HCT116 (cell line): Measurements from ENCODE around the gene PHACTR1. TPM values are rescaled to one million over a fixed set of nuclear protein-coding genes. Genes with fewer than 3 reads are reported as not detected.

ENCODE experiments used
- ATAC-seq: fragments of 200-7000 bp; cut with Tn5 transposase; 2 replicates; pipeline ENCODE4 v1.9.1; 2020; ENCODE audit warnings: mild to moderate bottlenecking, moderate library complexity
- BruUV-seq: library from RNA; stranded (reverse); fragments of 400-500 nt; replicated peaks from 2 replicates; lab custom pipeline; 2021; lab: Mats Ljungman, UMichigan
- CTCF ChIA-PET: fragments of 300-600 bp; sonication (Branson Sonifier 250); formaldehyde crosslinking; loops from one replicate; lab custom pipeline; 2021; ENCODE audit warnings: antibody characterized with exemption; lab: Charles Lee
- POLR2A ChIA-PET: fragments of 300-600, 350-600 bp; sonication (Branson Sonifier 250); formaldehyde crosslinking; loops from one replicate; lab custom pipeline; 2021; ENCODE audit warnings: antibody characterized with exemption; lab: Charles Lee
- RAD21 ChIA-PET, 2 experiments: fragments of 300-600 bp; sonication (Branson Sonifier 250); formaldehyde crosslinking; loops; one replicate each; lab custom pipeline; 2023; ENCODE audit warnings: low total read pairs in 2 of 2; ENCODE audit not compliant: uncharacterized antibody in 2 of 2, unreplicated experiment in 2 of 2, low non-redundant PET in 1 of 2; lab: Charles Lee
- DNase-seq: peaks from one replicate; pipeline ENCODE4 v3.0.0-alpha.2; 2010; ENCODE audit warnings: low read depth, low spot score
- H2AFZ ChIP-seq: fragments of 200-600 bp; shearing (Covaris generic), sonication (generic); 2 replicates; pipeline ENCODE4 v1.6.1; 2017; ENCODE audit warnings: low read depth, mixed run types, mixed read lengths, antibody characterized with exemption, low read length; ENCODE audit not compliant: poor library complexity, severe bottlenecking
- H3K27ac ChIP-seq: 2 replicates; pipeline ENCODE4 v1.5.1; 2012; ENCODE audit warnings: low read depth, low read length
- H3K27me3 ChIP-seq: fragments of 200-600 bp; sonication (generic); 2 replicates; pipeline ENCODE4 v1.6.1; 2016; ENCODE audit warnings: mixed run types, low read length, mixed read lengths; ENCODE audit not compliant: insufficient read depth
- H3K36me3 ChIP-seq, 2 experiments: fragments of 200-500 bp in 1 of 2; fragments of 200-600 bp in 1 of 2; sonication (Bioruptor generic) in 1 of 2; sonication (generic) in 1 of 2; 2 replicates each; pipeline versions ENCODE4 v1.5.1 to v1.6.1; 2014 to 2016; ENCODE audit warnings: low read length in 2 of 2, inconsistent platforms in 1 of 2, mixed read lengths in 1 of 2, mixed run types in 1 of 2; ENCODE audit not compliant: insufficient read depth in 2 of 2, control insufficient read depth in 1 of 2
- H3K4me1 ChIP-seq, 2 experiments: fragments of 200-600 bp in 1 of 2; sonication (generic) in 1 of 2; 2 replicates each; pipeline versions ENCODE4 v1.5.1 to v1.6.1; 2012 to 2017; ENCODE audit warnings: low read length in 2 of 2, inconsistent platforms in 1 of 2, mild to moderate bottlenecking in 1 of 2, mixed read lengths in 1 of 2, mixed run types in 1 of 2, moderate library complexity in 1 of 2; ENCODE audit not compliant: insufficient read depth in 2 of 2, control insufficient read depth in 1 of 2
- H3K4me2 ChIP-seq: fragments of 200-600 bp; sonication (generic); 2 replicates; pipeline ENCODE4 v1.6.1; 2017; ENCODE audit warnings: mixed run types, low read length, mixed read lengths
- H3K4me3 ChIP-seq, 2 experiments: fragments of 200-600 bp in 1 of 2; sonication (generic) in 1 of 2; replicated peaks in 1 of 2; 2 replicates each; pipeline ENCODE4 v1.5.1; 2011 to 2016; ENCODE audit warnings: low read length in 2 of 2, control low read depth in 1 of 2, low read depth in 1 of 2, mild to moderate bottlenecking in 1 of 2, mixed read lengths in 1 of 2, mixed run types in 1 of 2
- H3K79me2 ChIP-seq: fragments of 200-600 bp; sonication (generic); 2 replicates; pipeline ENCODE4 v1.6.1; 2017; ENCODE audit warnings: mild to moderate bottlenecking, mixed run types, low read length, moderate library complexity, mixed read lengths; ENCODE audit not compliant: insufficient read depth
- H3K9ac ChIP-seq: fragments of 200-600 bp; sonication (generic); 2 replicates; pipeline ENCODE4 v1.6.1; 2016; ENCODE audit warnings: low read length, mixed read lengths
- H3K9me2 ChIP-seq: fragments of 200-600 bp; sonication (generic), shearing (Covaris generic); 2 replicates; pipeline ENCODE4 v1.6.1; 2017; ENCODE audit warnings: mixed run types, mild to moderate bottlenecking, moderate library complexity; ENCODE audit not compliant: insufficient read depth
- H3K9me3 ChIP-seq, 2 experiments: fragments of 200-500 bp in 1 of 2; fragments of 200-600 bp in 1 of 2; sonication (Bioruptor generic) in 1 of 2; sonication (generic) in 1 of 2; 2 replicates each; pipeline ENCODE4 v1.6.1; 2014 to 2017; ENCODE audit warnings: low read length in 2 of 2, mixed read lengths in 2 of 2, inconsistent platforms in 1 of 2, low read depth in 1 of 2, mild to moderate bottlenecking in 1 of 2, mixed run types in 1 of 2, moderate library complexity in 1 of 2; ENCODE audit not compliant: control insufficient read depth in 1 of 2, insufficient read depth in 1 of 2
- H4K20me1 ChIP-seq: fragments of 200-600 bp; sonication (generic), shearing (Covaris generic); 2 replicates; pipeline ENCODE4 v1.6.1; 2017; ENCODE audit warnings: mixed run types, mild to moderate bottlenecking, moderate library complexity; ENCODE audit not compliant: insufficient read depth
- CBX3 ChIP-seq: IDR thresholded peaks from 2 replicates; pipeline ENCODE4 v1.6.1; 2012; ENCODE audit warnings: low read depth
- CEBPB ChIP-seq: IDR thresholded peaks from 2 replicates; pipeline ENCODE4 v1.6.1; 2012; ENCODE audit warnings: low read depth
- EGR1 ChIP-seq: IDR thresholded peaks from 2 replicates; pipeline ENCODE4 v1.6.1; 2012; ENCODE audit warnings: low read depth
- ELF1 ChIP-seq: IDR thresholded peaks from 2 replicates; pipeline ENCODE4 v1.6.1; 2012; ENCODE audit warnings: low read depth, borderline replicate concordance
- EZH2 ChIP-seq: fragments of 200-600 bp; sonication (generic); IDR thresholded peaks from 2 replicates; pipeline ENCODE4 v1.6.1; 2017; ENCODE audit warnings: antibody characterized with exemption, mixed run types
- EZH2phosphoT487 ChIP-seq: fragments of 200-600 bp; IDR thresholded peaks from 2 replicates; pipeline ENCODE4 v1.6.1; 2018; ENCODE audit warnings: antibody characterized with exemption, borderline replicate concordance
- FOSL1 ChIP-seq: IDR thresholded peaks from 2 replicates; pipeline ENCODE4 v1.6.1; 2012; ENCODE audit warnings: low read depth
- JUND ChIP-seq: IDR thresholded peaks from 2 replicates; pipeline ENCODE4 v1.6.1; 2012
- POLR2A ChIP-seq: IDR thresholded peaks from 2 replicates; pipeline ENCODE4 v1.7.0; 2011; ENCODE audit warnings: borderline replicate concordance; ENCODE audit not compliant: insufficient read depth, insufficient read length; ENCODE audit errors: extremely low read depth
- POLR2AphosphoS5 ChIP-seq: IDR thresholded peaks from 2 replicates; pipeline ENCODE4 v1.6.1; 2011; ENCODE audit warnings: mild to moderate bottlenecking, low read depth, low read length, moderate library complexity
- RAD21 ChIP-seq: IDR thresholded peaks from 2 replicates; pipeline ENCODE4 v1.6.1; 2012; ENCODE audit warnings: low read depth, mild to moderate bottlenecking
- SP1 ChIP-seq: IDR thresholded peaks from 2 replicates; pipeline ENCODE4 v1.6.1; 2012; ENCODE audit warnings: low read depth
- SRF ChIP-seq: IDR thresholded peaks from 2 replicates; pipeline ENCODE4 v1.6.1; 2012; ENCODE audit warnings: low read depth
- TCF7L2 ChIP-seq: IDR thresholded peaks from 2 replicates; pipeline ENCODE4 v1.7.0; 2011; ENCODE audit warnings: borderline replicate concordance, inconsistent platforms; ENCODE audit not compliant: insufficient read depth, insufficient read length; ENCODE audit errors: extremely low read depth
- YY1 ChIP-seq: IDR thresholded peaks from 2 replicates; pipeline ENCODE4 v1.6.1; 2011; ENCODE audit warnings: low read length, low read depth, moderate library complexity, mild to moderate bottlenecking; ENCODE audit not compliant: insufficient replicate concordance; ENCODE audit errors: extremely low read depth
- ZNF274 ChIP-seq: fragments of 200-500 bp; sonication (Bioruptor generic); IDR thresholded peaks from 2 replicates; pipeline ENCODE4 v1.6.1; 2014; ENCODE audit warnings: mild to moderate bottlenecking, low read depth, low read length, inconsistent platforms
- intact Hi-C: fragments of 100-400 bp; cut with micrococcal nuclease; formaldehyde crosslinking; loops from 2 replicates; pipeline ENCODE4 v1.10.0; 2022
- total RNA-seq: library from RNA; stranded (reverse); gene quantifications from one replicate; pipeline ENCODE4 v1.2.1, GENCODE V29; 2021; ENCODE audit not compliant: unreplicated experiment
- TF ChIP-seq, protein P1 (sequence below): IDR thresholded peaks from 2 replicates; pipeline ENCODE4 v1.6.1; 2012; ENCODE audit warnings: low read depth
- TF ChIP-seq, protein P2 (sequence below): IDR thresholded peaks from 2 replicates; pipeline ENCODE4 v1.6.1; 2012
- TF ChIP-seq, protein P3 (sequence below): IDR thresholded peaks from 2 replicates; pipeline ENCODE4 v1.6.1; 2011; ENCODE audit warnings: mild to moderate bottlenecking, low read length, moderate library complexity; ENCODE audit not compliant: insufficient replicate concordance; ENCODE audit errors: extremely low read depth

The PHACTR1 gene
- total RNA-seq, 1 experiment from 2014 or later = 0.17 TPM

DNA sequence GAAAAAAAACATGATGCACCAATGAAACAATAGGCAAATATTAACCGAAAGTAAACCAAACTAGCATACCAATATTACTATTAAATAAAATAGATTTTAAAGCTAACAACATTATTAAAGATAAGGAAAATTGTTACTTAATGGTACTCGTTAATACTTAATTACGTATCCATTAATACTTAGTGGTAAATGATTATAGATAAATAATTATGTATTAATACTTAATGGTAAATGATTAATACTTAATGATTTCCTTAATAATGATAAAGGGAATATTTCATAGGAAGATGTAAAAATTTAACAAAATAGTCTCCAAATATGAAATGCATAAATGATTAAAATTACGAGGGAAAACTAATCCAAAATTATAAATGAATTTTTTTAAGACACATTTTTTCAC lies 278.9 kb downstream of the PHACTR1 start:
- CTCF ChIA-PET = no interaction called here
- no peaks in the 10 kb centered on the region for H3K9me2 ChIP-seq

More for the DNA sequence above, 278.9 kb downstream of the PHACTR1 start:
- no peaks in the 10 kb centered on the region for H3K4me1 ChIP-seq
- RAD21 ChIA-PET = no interaction called here
- peaks cover 8% of the 10 kb centered on the region for H3K27me3 ChIP-seq
- H3K9ac ChIP-seq = no peak overlapping the region
- H3K79me2 ChIP-seq = no peaks in the 10 kb centered on the region
- H3K9me3 ChIP-seq = no peaks in the 10 kb centered on the region
- H3K4me2 ChIP-seq = no peak overlapping the region
- no peak for DNase-seq
- H4K20me1 ChIP-seq = no peaks in the 10 kb centered on the region
- POLR2A ChIA-PET = no interaction called here
- intact Hi-C loops = no loop called here
- H3K4me3 ChIP-seq = no peak overlapping the region
- no peaks in the 10 kb centered on the region for H3K36me3 ChIP-seq
- no peak overlapping the region for H3K27ac ChIP-seq
- BruUV-seq = no TSS peak
- ATAC-seq = no peak
- TF ChIP-seq SRF (no peak), POLR2AphosphoS5 (no peak), JUND (no peak), FOSL1 (no peak), SP1 (no peak), RAD21 (no peak), EZH2phosphoT487 (no peak), POLR2A (no peak), ZNF274 (no peak), CEBPB (no peak), EZH2 (no peak), YY1 (no peak), ELF1 (no peak), EGR1 (no peak), CBX3 (no peak), TCF7L2 (no peak)
- TF ChIP-seq, protein P1, sequence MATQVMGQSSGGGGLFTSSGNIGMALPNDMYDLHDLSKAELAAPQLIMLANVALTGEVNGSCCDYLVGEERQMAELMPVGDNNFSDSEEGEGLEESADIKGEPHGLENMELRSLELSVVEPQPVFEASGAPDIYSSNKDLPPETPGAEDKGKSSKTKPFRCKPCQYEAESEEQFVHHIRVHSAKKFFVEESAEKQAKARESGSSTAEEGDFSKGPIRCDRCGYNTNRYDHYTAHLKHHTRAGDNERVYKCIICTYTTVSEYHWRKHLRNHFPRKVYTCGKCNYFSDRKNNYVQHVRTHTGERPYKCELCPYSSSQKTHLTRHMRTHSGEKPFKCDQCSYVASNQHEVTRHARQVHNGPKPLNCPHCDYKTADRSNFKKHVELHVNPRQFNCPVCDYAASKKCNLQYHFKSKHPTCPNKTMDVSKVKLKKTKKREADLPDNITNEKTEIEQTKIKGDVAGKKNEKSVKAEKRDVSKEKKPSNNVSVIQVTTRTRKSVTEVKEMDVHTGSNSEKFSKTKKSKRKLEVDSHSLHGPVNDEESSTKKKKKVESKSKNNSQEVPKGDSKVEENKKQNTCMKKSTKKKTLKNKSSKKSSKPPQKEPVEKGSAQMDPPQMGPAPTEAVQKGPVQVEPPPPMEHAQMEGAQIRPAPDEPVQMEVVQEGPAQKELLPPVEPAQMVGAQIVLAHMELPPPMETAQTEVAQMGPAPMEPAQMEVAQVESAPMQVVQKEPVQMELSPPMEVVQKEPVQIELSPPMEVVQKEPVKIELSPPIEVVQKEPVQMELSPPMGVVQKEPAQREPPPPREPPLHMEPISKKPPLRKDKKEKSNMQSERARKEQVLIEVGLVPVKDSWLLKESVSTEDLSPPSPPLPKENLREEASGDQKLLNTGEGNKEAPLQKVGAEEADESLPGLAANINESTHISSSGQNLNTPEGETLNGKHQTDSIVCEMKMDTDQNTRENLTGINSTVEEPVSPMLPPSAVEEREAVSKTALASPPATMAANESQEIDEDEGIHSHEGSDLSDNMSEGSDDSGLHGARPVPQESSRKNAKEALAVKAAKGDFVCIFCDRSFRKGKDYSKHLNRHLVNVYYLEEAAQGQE = no peak
- TF ChIP-seq, protein P2, sequence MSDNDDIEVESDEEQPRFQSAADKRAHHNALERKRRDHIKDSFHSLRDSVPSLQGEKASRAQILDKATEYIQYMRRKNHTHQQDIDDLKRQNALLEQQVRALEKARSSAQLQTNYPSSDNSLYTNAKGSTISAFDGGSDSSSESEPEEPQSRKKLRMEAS = no peak
- TF ChIP-seq, protein P3, sequence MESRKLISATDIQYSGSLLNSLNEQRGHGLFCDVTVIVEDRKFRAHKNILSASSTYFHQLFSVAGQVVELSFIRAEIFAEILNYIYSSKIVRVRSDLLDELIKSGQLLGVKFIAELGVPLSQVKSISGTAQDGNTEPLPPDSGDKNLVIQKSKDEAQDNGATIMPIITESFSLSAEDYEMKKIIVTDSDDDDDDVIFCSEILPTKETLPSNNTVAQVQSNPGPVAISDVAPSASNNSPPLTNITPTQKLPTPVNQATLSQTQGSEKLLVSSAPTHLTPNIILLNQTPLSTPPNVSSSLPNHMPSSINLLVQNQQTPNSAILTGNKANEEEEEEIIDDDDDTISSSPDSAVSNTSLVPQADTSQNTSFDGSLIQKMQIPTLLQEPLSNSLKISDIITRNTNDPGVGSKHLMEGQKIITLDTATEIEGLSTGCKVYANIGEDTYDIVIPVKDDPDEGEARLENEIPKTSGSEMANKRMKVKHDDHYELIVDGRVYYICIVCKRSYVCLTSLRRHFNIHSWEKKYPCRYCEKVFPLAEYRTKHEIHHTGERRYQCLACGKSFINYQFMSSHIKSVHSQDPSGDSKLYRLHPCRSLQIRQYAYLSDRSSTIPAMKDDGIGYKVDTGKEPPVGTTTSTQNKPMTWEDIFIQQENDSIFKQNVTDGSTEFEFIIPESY = no peak
- H2AFZ ChIP-seq = no peak overlapping the region
